Neuron (in vitro differentiated cells): ENCODE measurements around the gene MDN1.

Experiments
- H2AFZ ChIP-seq: one replicate; pipeline ENCODE4 v1.6.1; 2013; ENCODE audit warnings: low read depth, mild to moderate bottlenecking, inconsistent platforms, low read length, moderate library complexity
- H3K27me3 ChIP-seq: one replicate; pipeline ENCODE4 v1.6.1; 2013; ENCODE audit warnings: low read length; ENCODE audit not compliant: insufficient read depth
- H3K36me3 ChIP-seq: one replicate; pipeline ENCODE4 v1.6.1; 2013; ENCODE audit warnings: low read length; ENCODE audit not compliant: insufficient read depth
- H3K4me1 ChIP-seq: one replicate; pipeline ENCODE4 v1.6.1; 2013; ENCODE audit warnings: low read length; ENCODE audit not compliant: insufficient read depth
- H3K4me3 ChIP-seq: 2 replicates; pipeline ENCODE4 v1.5.1; 2013; ENCODE audit warnings: mild to moderate bottlenecking, low read length, moderate library complexity
- H3K9me3 ChIP-seq: one replicate; pipeline ENCODE4 v1.6.1; 2013; ENCODE audit warnings: low read length

MDN1 gene

GRCh38 chr6:89678531-89678930, 141.1 kb downstream of the MDN1 start:
- H3K9me3 ChIP-seq, result no peaks in the 10 kb centered on the region
- H3K27me3 ChIP-seq, result no peaks in the 10 kb centered on the region
- H3K36me3 ChIP-seq, result peaks cover 78% of the 10 kb centered on the region
- H3K4me3 ChIP-seq, result no peak overlapping the region
- H3K4me1 ChIP-seq, result no peaks in the 10 kb centered on the region
- H2AFZ ChIP-seq, result no peak overlapping the region

GRCh38 chr6:89675949-89676748, 143.4 kb downstream of the MDN1 start:
- H3K27me3 ChIP-seq, result no peaks in the 10 kb centered on the region

DNA sequence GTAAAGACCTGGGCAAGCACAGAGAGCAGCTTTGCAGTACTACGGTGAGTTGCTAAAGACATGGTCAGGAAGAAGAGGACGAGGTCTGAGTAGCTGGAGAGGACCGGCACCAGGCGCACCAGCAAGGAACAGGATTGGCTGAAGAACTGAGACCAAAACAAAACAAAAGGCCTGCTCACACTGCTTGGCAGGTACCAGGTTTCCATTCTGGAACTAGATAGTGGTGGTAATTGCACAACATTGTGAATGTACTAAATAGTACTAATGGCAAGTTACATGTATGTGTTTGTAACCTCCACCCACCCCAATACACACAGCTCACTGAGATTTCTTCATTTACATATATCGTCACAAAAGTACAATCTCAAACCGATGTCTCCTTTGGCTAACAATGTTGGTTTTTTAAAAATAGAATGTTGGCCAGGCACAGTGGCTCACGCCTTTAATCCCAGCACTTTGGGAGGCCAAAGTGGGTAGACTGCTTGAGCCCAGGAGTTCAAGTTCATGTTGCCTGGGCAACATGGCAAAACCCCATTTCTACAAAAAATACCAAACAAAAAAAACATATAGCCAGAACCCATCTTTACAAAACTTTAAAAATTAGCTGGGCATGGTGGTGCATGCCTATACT, 148.5 kb downstream of the MDN1 start:
- peaks cover 5% of the 10 kb centered on the region for H3K4me1 ChIP-seq
- H3K27me3 ChIP-seq, result no peaks in the 10 kb centered on the region
- H2AFZ ChIP-seq, result no peak overlapping the region
- H3K36me3 ChIP-seq, result peaks cover 64% of the 10 kb centered on the region
- no peaks in the 10 kb centered on the region for H3K9me3 ChIP-seq
- H3K4me3 ChIP-seq, result no peak overlapping the region

More at GRCh38 chr6:89675949-89676748, 143.4 kb downstream of the MDN1 start:
- H3K4me3 ChIP-seq, result no peak overlapping the region
- no peaks in the 10 kb centered on the region for H3K4me1 ChIP-seq
- H3K9me3 ChIP-seq, result no peaks in the 10 kb centered on the region
- peaks cover 87% of the 10 kb centered on the region for H3K36me3 ChIP-seq
- no peak overlapping the region for H2AFZ ChIP-seq

DNA sequence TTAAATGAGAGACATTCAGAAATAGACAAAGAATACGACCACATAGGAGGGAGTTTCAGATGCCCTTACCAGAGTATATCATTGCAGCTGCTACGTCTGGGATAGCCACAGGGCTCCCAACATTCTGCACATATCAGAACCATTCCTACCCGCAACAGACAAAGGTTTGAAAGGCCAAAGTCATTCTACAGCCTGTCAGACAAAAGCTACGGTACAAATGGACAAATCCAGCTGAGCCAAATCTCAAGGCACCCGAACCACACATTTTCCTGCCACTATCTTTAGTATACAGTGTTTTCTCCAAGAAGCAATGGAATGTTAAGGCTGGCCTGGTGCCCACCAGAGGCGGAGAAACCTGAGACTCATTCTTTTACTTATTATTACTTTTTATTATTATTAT, 150.6 kb downstream of the MDN1 start:
- H3K36me3 ChIP-seq, result peaks cover 56% of the 10 kb centered on the region
- no peak overlapping the region for H3K4me3 ChIP-seq
- no peaks in the 10 kb centered on the region for H3K27me3 ChIP-seq

DNA sequence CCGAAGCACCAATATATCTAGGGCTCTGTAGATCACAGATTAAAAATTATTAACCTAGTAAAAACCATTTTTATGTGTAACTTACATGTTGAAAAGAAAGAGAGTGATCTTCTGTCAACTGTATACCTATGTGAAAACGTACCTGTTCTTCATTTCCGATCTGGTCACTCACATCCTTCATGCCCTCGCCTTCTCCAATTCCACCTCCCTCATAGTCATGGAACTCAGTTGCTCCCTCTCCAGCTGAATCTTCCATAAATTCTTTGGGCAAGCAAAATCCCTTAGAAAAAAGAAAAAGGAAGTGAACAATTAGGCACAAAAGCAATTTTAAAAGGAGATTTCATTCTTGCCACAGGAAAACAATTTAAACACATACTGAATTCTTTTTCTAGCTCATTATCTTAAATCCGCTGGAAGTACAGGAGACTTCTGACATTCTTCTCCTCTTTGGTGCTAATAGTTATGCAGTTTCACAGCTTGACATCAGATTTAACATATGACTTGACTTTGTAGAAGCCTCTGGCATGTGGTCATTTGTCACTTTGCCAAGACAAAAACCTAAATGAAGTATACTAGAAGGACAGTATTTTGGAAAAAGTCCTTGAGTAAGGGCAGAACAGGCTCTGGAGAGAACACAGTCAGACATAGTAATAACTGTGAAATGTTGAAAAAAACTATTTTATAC, 151.6 kb downstream of the MDN1 start:
- Histone ChIP-seq H3K4me3 (no peak overlapping the region), H3K36me3 (peaks cover 53% of the 10 kb centered on the region), H3K4me1 (peaks cover 5% of the 10 kb centered on the region), H3K9me3 (no peaks in the 10 kb centered on the region), H2AFZ (no peak overlapping the region), H3K27me3 (no peaks in the 10 kb centered on the region)

More for the DNA sequence above, 150.6 kb downstream of the MDN1 start:
- Histone ChIP-seq H3K9me3 (no peaks in the 10 kb centered on the region), H3K4me1 (peaks cover 5% of the 10 kb centered on the region), H2AFZ (no peak overlapping the region)

DNA sequence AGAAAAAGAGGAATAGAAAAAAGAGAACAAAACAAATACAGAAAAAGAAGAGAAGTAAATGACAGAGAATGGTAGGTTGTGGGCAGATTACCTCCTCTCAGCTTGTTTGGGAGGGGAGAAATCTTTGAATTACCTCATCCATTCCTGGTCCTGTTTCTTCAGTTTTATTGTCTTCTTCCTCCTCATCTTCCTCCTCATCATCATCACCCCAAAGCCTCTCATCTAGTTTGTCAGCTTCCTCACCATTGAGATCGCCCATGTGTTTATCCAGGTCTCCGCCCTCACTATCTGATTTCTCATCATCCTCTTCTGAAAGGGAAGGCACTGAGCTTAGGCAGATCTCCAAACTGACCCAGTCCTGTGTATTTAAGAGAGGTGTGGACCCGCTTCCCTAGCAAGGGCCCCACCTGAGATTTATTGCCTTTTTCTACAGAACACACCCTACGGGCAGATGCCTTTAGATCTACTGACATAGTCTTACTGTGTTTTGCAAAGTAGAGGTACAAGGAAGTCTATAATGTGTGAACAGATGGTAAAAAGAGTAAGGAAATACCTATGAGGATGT, 156.9 kb downstream of the MDN1 start:
- no peaks in the 10 kb centered on the region for H3K27me3 ChIP-seq
- H2AFZ ChIP-seq, result no peak overlapping the region
- peaks cover 66% of the 10 kb centered on the region for H3K36me3 ChIP-seq
- no peaks in the 10 kb centered on the region for H3K9me3 ChIP-seq
- H3K4me1 ChIP-seq, result no peaks in the 10 kb centered on the region
- H3K4me3 ChIP-seq, result no peak overlapping the region

DNA sequence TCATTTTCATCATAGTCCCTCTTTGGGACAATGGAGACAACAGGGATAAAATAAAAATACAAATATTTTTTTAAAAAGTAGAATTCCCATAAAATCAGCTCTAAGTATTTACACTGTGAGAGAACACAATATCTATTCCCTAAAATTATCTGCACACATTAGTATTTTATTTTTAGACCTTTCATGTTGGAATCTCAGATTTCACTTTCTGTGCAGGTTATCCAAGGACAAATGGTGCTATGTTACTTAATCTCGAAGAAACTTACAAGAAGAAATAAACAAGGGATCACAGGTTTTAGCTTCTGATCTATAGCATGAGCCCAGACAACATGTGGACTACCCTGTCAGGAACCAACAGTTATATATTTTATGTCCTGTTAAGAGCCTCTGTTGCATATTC, 158.0 kb downstream of the MDN1 start:
- H3K9me3 ChIP-seq, result no peaks in the 10 kb centered on the region
- H3K36me3 ChIP-seq, result peaks cover 71% of the 10 kb centered on the region
- no peaks in the 10 kb centered on the region for H3K4me1 ChIP-seq
- H3K4me3 ChIP-seq, result no peak overlapping the region
- H2AFZ ChIP-seq, result no peak overlapping the region
- no peaks in the 10 kb centered on the region for H3K27me3 ChIP-seq

DNA sequence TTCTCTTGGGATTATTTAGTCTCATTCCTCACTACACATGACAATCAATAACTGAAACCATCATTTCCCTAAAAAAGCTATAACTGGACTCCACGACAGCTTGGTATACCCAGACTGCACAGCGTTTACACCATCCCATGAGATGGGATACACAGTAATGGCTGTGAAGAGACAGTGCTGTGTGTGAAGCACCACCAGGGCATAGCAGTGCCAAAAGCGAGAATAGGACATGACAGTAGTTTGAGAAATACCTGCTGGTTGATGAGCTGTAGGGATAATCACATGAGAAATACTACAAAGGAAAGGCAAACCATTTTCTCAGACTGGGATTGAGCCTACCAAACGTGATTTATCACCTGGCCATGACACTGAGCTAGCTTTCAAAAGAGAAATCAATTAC, 158.6 kb downstream of the MDN1 start:
- no peaks in the 10 kb centered on the region for H3K9me3 ChIP-seq
- no peaks in the 10 kb centered on the region for H3K27me3 ChIP-seq
- no peaks in the 10 kb centered on the region for H3K4me1 ChIP-seq
- H3K36me3 ChIP-seq, result peaks cover 74% of the 10 kb centered on the region
- H3K4me3 ChIP-seq, result no peak overlapping the region
- no peak overlapping the region for H2AFZ ChIP-seq

DNA sequence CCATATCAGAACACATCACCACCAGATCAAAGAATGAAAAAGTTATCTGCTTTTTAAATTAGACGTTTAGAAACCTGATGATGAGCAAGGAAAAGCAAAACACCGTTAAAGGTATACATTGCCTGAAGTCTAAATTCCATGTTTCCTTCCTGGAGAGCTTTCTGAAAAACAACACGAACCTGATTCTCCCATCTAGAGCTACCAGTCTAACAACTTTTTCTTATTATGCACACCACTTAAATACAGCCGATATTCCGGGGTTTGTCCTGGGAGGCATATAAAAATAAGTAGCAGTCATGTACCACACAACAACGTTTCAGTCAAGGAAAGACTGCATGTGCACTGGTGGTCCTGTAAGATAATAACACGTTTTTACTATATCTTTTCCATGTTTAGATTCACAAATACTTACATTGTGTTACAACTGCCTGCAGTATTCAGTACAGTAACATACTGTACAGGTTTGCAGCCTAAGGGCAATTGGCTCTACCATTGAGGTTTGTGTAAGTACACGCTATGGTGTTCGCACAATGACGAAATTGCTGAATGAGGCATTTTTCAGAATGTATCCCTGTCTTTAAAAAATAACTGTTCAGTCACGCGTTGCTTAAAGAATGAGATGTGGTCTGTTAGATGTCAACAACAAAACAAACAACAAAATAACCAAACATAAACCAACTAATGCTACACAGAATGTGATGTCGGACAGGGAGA, 162.0 kb downstream of the MDN1 start:
- Histone ChIP-seq H3K36me3 (peaks cover 81% of the 10 kb centered on the region), H3K9me3 (no peaks in the 10 kb centered on the region)

DNA sequence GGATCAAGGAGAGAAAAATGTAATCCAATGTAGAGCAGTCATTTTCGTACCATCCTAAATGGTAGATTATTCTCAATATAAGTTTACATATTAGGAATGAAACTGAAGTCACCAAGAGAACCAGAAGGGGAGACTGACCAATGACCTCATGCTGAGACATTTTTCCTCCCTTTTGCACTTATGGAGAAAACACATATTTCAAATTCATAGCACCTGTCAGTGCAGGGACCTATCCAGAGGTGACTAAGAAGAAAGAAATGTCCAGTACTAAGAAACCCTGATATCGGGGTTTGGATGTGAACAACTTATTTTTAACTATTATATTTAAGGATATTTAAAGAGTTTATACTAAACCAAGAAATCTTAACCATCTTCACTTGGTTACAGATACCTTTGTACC, 164.5 kb downstream of the MDN1 start:
- Histone ChIP-seq H3K4me1 (no peaks in the 10 kb centered on the region), H2AFZ (no peak overlapping the region), H3K36me3 (peaks cover 78% of the 10 kb centered on the region), H3K27me3 (no peaks in the 10 kb centered on the region), H3K9me3 (no peaks in the 10 kb centered on the region), H3K4me3 (no peak overlapping the region)

More for the DNA sequence above, 162.0 kb downstream of the MDN1 start:
- no peak overlapping the region for H2AFZ ChIP-seq
- H3K27me3 ChIP-seq, result no peaks in the 10 kb centered on the region
- no peaks in the 10 kb centered on the region for H3K4me1 ChIP-seq
- H3K4me3 ChIP-seq, result no peak overlapping the region

DNA sequence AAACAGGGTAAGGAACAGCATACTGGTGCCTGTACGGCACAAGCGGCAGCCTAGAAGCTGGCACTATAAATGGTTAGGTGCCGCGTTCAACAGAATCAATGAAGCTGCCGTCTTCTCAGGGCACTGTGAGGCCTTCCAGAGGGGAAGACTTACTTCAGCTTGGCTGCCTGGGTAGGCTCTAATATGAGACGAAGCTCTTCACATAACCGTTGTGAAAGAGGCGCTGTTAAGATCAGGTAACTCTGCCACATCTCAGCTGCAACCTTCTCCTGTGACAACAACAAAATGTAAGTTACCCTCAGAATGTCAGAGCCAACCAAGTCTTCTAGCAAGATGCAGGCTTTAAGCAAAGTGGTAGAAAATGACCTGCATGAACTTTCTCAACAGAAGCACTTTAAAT, 169.0 kb downstream of the MDN1 start:
- Histone ChIP-seq H3K9me3 (no peaks in the 10 kb centered on the region), H3K27me3 (no peaks in the 10 kb centered on the region), H2AFZ (no peak overlapping the region), H3K36me3 (peaks cover 77% of the 10 kb centered on the region), H3K4me3 (no peak overlapping the region), H3K4me1 (no peaks in the 10 kb centered on the region)

DNA sequence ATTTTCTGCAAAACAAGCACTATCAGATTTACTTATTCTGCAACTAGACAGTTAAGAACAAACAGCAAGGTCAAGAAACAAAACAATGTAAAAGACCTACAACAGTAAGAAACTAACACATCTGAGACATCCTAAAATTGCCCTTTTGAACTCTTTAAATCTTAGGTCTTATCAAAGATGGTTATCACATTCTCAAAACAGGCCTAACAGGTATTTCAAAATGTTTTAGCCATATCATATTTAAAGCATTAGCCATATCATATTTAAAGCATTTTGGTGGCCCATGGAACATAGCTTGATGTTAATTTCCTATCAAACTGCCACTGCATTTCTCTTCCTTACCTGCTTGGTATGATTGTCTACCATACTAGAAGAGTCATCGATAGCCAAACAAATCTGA, 169.9 kb downstream of the MDN1 start:
- Histone ChIP-seq H3K27me3 (no peaks in the 10 kb centered on the region), H2AFZ (no peak overlapping the region), H3K36me3 (peaks cover 70% of the 10 kb centered on the region), H3K9me3 (no peaks in the 10 kb centered on the region), H3K4me1 (no peaks in the 10 kb centered on the region), H3K4me3 (no peak overlapping the region)
